Body of pancreas (tissue), 4 donors: ENCODE measurements around the gene DMAP1.

Experiments used
- CTCF ChIP-seq, 7 experiments: fragments of 450-650 bp in 4 of 7; fragments of 200-600 bp in 3 of 7; sonication (generic) in 3 of 7; IDR thresholded peaks; one replicate each; pipeline ENCODE4 v1.5.1; 2016 to 2019; ENCODE audit warnings: antibody characterized with exemption in 7 of 7
- POLR2A ChIP-seq, 3 donors: fragments of 450-650 bp; IDR thresholded peaks; one replicate each; pipeline ENCODE4 v1.6.1; 2016; ENCODE audit warnings: antibody characterized with exemption in 3 of 3, mild to moderate bottlenecking in 2 of 3

- TF ChIP-seq POLR2A (IDR thresholded peaks at IDR 0.05), result no peak
- TF ChIP-seq CTCF (IDR thresholded peaks at IDR 0.05), result no peak
Measured at GRCh38 chr1:44212355-44213221, 683 bp upstream of the DMAP1 start.
